MM.1S (cell line): ENCODE measurements around the gene HSPG2.
"Not testable (repeated sequence)": the region's sequence is repeated elsewhere in the genome, so short reads cannot be mapped to it uniquely, and the experiment has no call there.

Experiments
- DNase-seq: peaks from one replicate; pipeline ENCODE4 v3.0.0-alpha.2; 2015
- H2AFZ ChIP-seq: fragments of 300-600 bp; sonication (generic); 2 replicates; pipeline ENCODE4 v1.6.0; 2016; ENCODE audit warnings: antibody characterized with exemption, low read length
- H3F3A ChIP-seq: fragments of 300-600 bp; sonication (generic); 2 replicates; pipeline ENCODE4 v1.6.1; 2016; ENCODE audit warnings: mild to moderate bottlenecking, antibody characterized with exemption, low read length, moderate library complexity, mixed read lengths; ENCODE audit not compliant: insufficient read depth
- H3K27ac ChIP-seq: fragments of 300-600 bp; sonication (generic); 2 replicates; pipeline ENCODE4 v1.5.1; 2016; ENCODE audit warnings: mild to moderate bottlenecking, low read length
- H3K27me3 ChIP-seq: fragments of 300-600 bp; sonication (generic); replicated peaks from 2 replicates; pipeline ENCODE4 v1.6.0; 2016; ENCODE audit warnings: low read length; ENCODE audit not compliant: insufficient read depth
- H3K36me3 ChIP-seq: fragments of 300-600 bp; sonication (generic); replicated peaks from 2 replicates; pipeline ENCODE4 v1.6.1; 2016; ENCODE audit warnings: mild to moderate bottlenecking, low read length, mixed read lengths; ENCODE audit not compliant: insufficient read depth
- H3K4me1 ChIP-seq: fragments of 300-600 bp; sonication (generic); 2 replicates; pipeline ENCODE4 v1.6.1; 2016; ENCODE audit warnings: low read length, mixed read lengths
- H3K4me2 ChIP-seq: fragments of 300-600 bp; sonication (generic); 2 replicates; pipeline ENCODE4 v1.6.0; 2016; ENCODE audit warnings: low read depth, low read length
- H3K4me3 ChIP-seq: fragments of 300-600 bp; sonication (generic); 2 replicates; pipeline ENCODE4 v1.5.1; 2016; ENCODE audit warnings: low read length, mixed read lengths
- H3K79me2 ChIP-seq: fragments of 300-600 bp; sonication (generic); 2 replicates; pipeline ENCODE4 v1.6.1; 2016; ENCODE audit warnings: mixed run types, low read length, mixed read lengths
- H3K9ac ChIP-seq: fragments of 300-600 bp; sonication (generic); 2 replicates; pipeline ENCODE4 v1.6.1; 2016; ENCODE audit warnings: low read length, mixed read lengths
- H3K9me2 ChIP-seq: fragments of 300-600 bp; sonication (generic); replicated peaks from 2 replicates; pipeline ENCODE4 v1.6.1; 2016; ENCODE audit warnings: mild to moderate bottlenecking, low read length, mixed read lengths; ENCODE audit not compliant: insufficient read depth
- H3K9me3 ChIP-seq: fragments of 300-600 bp; sonication (generic); replicated peaks from 2 replicates; pipeline ENCODE4 v1.6.1; 2016; ENCODE audit warnings: mild to moderate bottlenecking, low read length, mixed read lengths; ENCODE audit not compliant: insufficient read depth
- H4K20me1 ChIP-seq: fragments of 300-600 bp; sonication (generic); 2 replicates; pipeline ENCODE4 v1.6.1; 2016; ENCODE audit warnings: mild to moderate bottlenecking, low read length, moderate library complexity, mixed read lengths; ENCODE audit not compliant: insufficient read depth
- EZH2 ChIP-seq: fragments of 300-600 bp; sonication (generic); optimal IDR thresholded peaks from 2 replicates; pipeline ENCODE3; 2017; ENCODE audit warnings: low read depth, mild to moderate bottlenecking, antibody characterized with exemption, low read length, mixed read lengths
- EZH2phosphoT487 ChIP-seq: fragments of 300-600 bp; sonication (generic); IDR thresholded peaks from 2 replicates; pipeline ENCODE4 v1.6.1; 2018; ENCODE audit warnings: antibody characterized with exemption, low read length
- TF ChIP-seq, protein P1 (sequence below): fragments of 300-600 bp; sonication (generic); IDR thresholded peaks from 2 replicates; pipeline ENCODE4 v1.5.1; 2016; ENCODE audit warnings: antibody characterized with exemption, low read length, mixed read lengths

HSPG2 gene

DNA sequence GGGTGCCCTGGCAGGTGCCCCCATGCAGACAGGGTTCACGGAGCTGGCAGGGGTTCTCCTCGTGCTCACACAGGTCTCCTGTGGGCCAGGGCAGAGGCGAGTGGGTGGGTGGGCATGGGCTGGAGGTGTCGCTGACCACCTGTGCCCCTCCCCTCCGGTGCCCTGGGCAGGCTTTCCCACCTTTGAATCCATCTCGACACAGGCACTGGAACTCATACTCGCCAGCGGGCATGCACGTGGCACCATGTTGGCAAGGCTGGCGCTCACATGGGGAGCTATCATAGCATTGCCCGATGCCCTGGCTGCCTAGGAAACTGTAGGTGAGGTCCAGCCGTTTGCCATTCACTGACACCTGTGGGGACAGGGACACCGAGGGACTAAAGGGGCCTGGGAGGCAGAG lies 109.0 kb downstream of the HSPG2 start:
- Histone ChIP-seq H3K4me3 (no peak overlapping the region), H3K36me3 (no peaks in the 10 kb centered on the region), H2AFZ (no peak overlapping the region), H3F3A (no peaks in the 10 kb centered on the region), H3K9me3 (no peaks in the 10 kb centered on the region), H3K9me2 (no peaks in the 10 kb centered on the region), H3K9ac (no peak overlapping the region), H3K4me2 (no peak overlapping the region), H3K27me3 (no peaks in the 10 kb centered on the region), H3K27ac (no peak overlapping the region), H3K4me1 (no peaks in the 10 kb centered on the region), H3K79me2 (no peaks in the 10 kb centered on the region), H4K20me1 (no peaks in the 10 kb centered on the region)
- no peak for DNase-seq
- TF ChIP-seq EZH2phosphoT487 (no peak), EZH2 (no peak)
- TF ChIP-seq, protein P1, sequence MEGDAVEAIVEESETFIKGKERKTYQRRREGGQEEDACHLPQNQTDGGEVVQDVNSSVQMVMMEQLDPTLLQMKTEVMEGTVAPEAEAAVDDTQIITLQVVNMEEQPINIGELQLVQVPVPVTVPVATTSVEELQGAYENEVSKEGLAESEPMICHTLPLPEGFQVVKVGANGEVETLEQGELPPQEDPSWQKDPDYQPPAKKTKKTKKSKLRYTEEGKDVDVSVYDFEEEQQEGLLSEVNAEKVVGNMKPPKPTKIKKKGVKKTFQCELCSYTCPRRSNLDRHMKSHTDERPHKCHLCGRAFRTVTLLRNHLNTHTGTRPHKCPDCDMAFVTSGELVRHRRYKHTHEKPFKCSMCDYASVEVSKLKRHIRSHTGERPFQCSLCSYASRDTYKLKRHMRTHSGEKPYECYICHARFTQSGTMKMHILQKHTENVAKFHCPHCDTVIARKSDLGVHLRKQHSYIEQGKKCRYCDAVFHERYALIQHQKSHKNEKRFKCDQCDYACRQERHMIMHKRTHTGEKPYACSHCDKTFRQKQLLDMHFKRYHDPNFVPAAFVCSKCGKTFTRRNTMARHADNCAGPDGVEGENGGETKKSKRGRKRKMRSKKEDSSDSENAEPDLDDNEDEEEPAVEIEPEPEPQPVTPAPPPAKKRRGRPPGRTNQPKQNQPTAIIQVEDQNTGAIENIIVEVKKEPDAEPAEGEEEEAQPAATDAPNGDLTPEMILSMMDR: no peak

DNA sequence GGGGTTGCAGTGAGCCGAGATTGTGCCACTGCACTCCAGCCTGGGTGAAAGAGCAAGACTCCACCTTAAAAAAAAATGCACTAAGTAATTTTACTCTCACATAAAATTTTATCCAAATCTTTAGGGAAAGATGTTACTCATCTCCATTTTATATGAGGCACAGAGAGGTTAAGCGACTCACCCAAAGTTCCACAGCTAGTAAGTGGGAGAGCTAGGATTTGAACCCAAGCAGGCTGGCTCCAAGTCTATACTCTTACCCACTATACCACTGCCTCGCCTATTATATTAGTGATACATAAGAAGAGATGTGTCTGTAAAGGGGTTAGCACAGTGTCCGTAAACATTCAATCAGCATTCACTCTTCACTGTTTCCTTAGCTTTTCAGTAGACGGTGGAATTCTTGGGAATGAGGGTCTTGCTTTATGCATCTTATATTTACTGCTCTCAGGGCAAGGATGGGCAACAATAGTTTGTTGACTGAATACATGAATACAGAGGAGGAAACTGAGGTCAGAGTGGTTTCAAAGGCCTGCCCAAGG lies 109.9 kb downstream of the HSPG2 start:
- Histone ChIP-seq H3K27ac (no peak overlapping the region), H3K9ac (no peak overlapping the region), H3F3A (no peaks in the 10 kb centered on the region), H3K9me3 (no peaks in the 10 kb centered on the region), H3K4me3 (no peak overlapping the region), H4K20me1 (no peaks in the 10 kb centered on the region), H3K27me3 (no peaks in the 10 kb centered on the region), H2AFZ (no peak overlapping the region), H3K9me2 (no peaks in the 10 kb centered on the region), H3K79me2 (no peaks in the 10 kb centered on the region), H3K4me2 (no peak overlapping the region), H3K4me1 (no peaks in the 10 kb centered on the region), H3K36me3 (no peaks in the 10 kb centered on the region)
- DNase-seq: no peak
- TF ChIP-seq EZH2phosphoT487 (no peak), EZH2 (no peak)
- TF ChIP-seq, protein P1: no peak

DNA sequence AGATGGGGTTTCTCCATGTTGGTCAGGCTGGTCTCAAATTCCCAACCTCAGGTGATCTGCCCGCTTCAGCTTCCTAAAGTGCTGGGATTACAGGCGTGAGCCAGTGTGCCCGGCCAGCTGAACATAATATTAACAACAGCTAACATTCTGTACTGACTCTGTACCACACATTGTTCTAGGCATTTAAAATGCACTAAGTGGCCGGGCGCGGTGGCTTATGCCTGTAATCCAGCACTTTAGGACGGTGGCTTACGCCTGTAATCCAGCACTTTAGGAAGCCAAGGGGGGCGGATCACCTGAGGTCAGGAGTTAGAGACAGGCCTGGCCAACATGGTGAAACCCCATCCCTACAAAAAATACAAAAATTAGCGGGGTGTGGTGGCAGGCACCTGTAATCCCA lies 110.4 kb downstream of the HSPG2 start:
- not testable (repeated sequence) for H3K9me2 ChIP-seq, H3K9ac ChIP-seq, H3K79me2 ChIP-seq, H3K4me3 ChIP-seq, H3K36me3 ChIP-seq, DNase-seq, H3F3A ChIP-seq, H3K27me3 ChIP-seq, H2AFZ ChIP-seq, H3K4me1 ChIP-seq, H3K9me3 ChIP-seq, H3K4me2 ChIP-seq, H4K20me1 ChIP-seq, H3K27ac ChIP-seq

DNA sequence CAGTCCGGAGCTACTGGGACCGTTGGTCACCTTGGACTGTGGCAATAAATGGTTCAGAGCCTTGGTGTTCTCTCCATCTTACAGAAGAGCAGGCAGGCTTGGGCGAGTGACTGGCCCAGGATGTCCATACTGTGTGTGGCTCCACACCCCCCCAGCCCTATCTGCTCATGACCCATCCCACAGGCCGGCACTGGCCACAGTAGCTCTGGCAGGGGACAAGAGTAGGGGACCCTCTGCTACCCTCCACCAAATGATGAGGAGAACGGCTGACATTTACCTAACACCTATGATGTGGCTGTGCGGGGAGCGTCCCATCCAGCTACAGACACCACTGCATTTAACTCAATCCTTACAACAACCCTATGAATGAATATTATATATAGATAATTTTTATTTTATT lies 111.7 kb downstream of the HSPG2 start:
- H3K4me1 ChIP-seq: no peaks in the 10 kb centered on the region
- TF ChIP-seq, protein P1: no peak
- no peak for TF ChIP-seq EZH2
- TF ChIP-seq EZH2phosphoT487: no peak
- no peaks in the 10 kb centered on the region for H3K9me2 ChIP-seq

More for the DNA sequence above, 111.7 kb downstream of the HSPG2 start:
- Histone ChIP-seq H3K27me3 (no peaks in the 10 kb centered on the region), H2AFZ (no peak overlapping the region), H3K27ac (no peak overlapping the region), H3F3A (no peaks in the 10 kb centered on the region), H4K20me1 (no peaks in the 10 kb centered on the region), H3K9ac (no peak overlapping the region), H3K9me3 (no peaks in the 10 kb centered on the region), H3K4me2 (no peak overlapping the region), H3K36me3 (no peaks in the 10 kb centered on the region), H3K79me2 (no peaks in the 10 kb centered on the region), H3K4me3 (no peak overlapping the region)
- no peak for DNase-seq
